H9 (cell line): ENCODE measurements around the gene RUSF1. TPM values are rescaled to one million over a fixed set of nuclear protein-coding genes. Genes with fewer than 3 reads are reported as not detected.
A peak's percentile ranks its signal among the peaks of the same experiment; 100 is the strongest.

Experiments
- DNase-seq: peaks from one replicate; pipeline ENCODE4 v3.0.0-alpha.2; 2017
- H2AFZ ChIP-seq: one replicate; pipeline ENCODE4 v1.6.1; 2013; ENCODE audit warnings: mild to moderate bottlenecking, low read length, control low read depth, moderate library complexity
- H2AK5ac ChIP-seq: 2 replicates; pipeline ENCODE4 v1.6.1; 2013; ENCODE audit warnings: low read length, control low read depth, mixed read lengths; ENCODE audit not compliant: insufficient read length
- H2BK120ac ChIP-seq: one replicate; pipeline ENCODE4 v1.6.1; 2013; ENCODE audit warnings: low read depth, mild to moderate bottlenecking, low read length, control low read depth, inconsistent platforms; ENCODE audit not compliant: poor library complexity, severe bottlenecking
- H2BK12ac ChIP-seq: 2 replicates; pipeline ENCODE4 v1.6.1; 2013; ENCODE audit warnings: low read length, control low read depth, mixed read lengths, low read depth; ENCODE audit not compliant: insufficient read length
- H2BK15ac ChIP-seq: 2 replicates; pipeline ENCODE4 v1.6.1; 2013; ENCODE audit warnings: low read depth, low read length, control low read depth
- H2BK20ac ChIP-seq: one replicate; pipeline ENCODE4 v1.6.1; 2013; ENCODE audit warnings: low read depth, mild to moderate bottlenecking, low read length, control low read depth, inconsistent platforms; ENCODE audit not compliant: poor library complexity, severe bottlenecking
- H2BK5ac ChIP-seq: 2 replicates; pipeline ENCODE4 v1.6.1; 2013; ENCODE audit warnings: low read length, control low read depth, mixed read lengths; ENCODE audit not compliant: insufficient read length
- H3K14ac ChIP-seq: 2 replicates; pipeline ENCODE4 v1.6.1; 2013; ENCODE audit warnings: low read length, control low read depth; ENCODE audit not compliant: insufficient read depth
- H3K18ac ChIP-seq: 2 replicates; pipeline ENCODE4 v1.6.1; 2013; ENCODE audit warnings: low read depth, mild to moderate bottlenecking, mixed read lengths, low read length, control low read depth; ENCODE audit not compliant: insufficient read length
- H3K23ac ChIP-seq: 2 replicates; pipeline ENCODE4 v1.6.1; 2013; ENCODE audit warnings: low read length, control low read depth, mixed read lengths, low read depth; ENCODE audit not compliant: insufficient read length
- H3K23me2 ChIP-seq: 2 replicates; pipeline ENCODE4 v1.6.1; 2013; ENCODE audit warnings: low read depth, mild to moderate bottlenecking, mixed read lengths, low read length, control low read depth; ENCODE audit not compliant: insufficient read length, poor library complexity, severe bottlenecking
- H3K27ac ChIP-seq: 2 replicates; pipeline ENCODE4 v1.5.1; 2013; ENCODE audit warnings: low read length, control low read depth, mixed read lengths, low read depth; ENCODE audit not compliant: insufficient read length
- H3K27me3 ChIP-seq: 2 replicates; pipeline ENCODE4 v1.6.1; 2013; ENCODE audit warnings: low read length, control low read depth, inconsistent platforms; ENCODE audit not compliant: insufficient read depth
- H3K4ac ChIP-seq: 2 replicates; pipeline ENCODE4 v1.6.1; 2013; ENCODE audit warnings: low read depth, mild to moderate bottlenecking, control low read depth, inconsistent platforms, low read length, moderate library complexity
- H3K4me1 ChIP-seq: 2 replicates; pipeline ENCODE4 v1.6.1; 2013; ENCODE audit warnings: low read length, control low read depth, inconsistent platforms; ENCODE audit not compliant: insufficient read depth
- H3K4me2 ChIP-seq: 2 replicates; pipeline ENCODE4 v1.6.1; 2013; ENCODE audit warnings: low read length, control low read depth, mixed read lengths; ENCODE audit not compliant: insufficient read length, insufficient read depth
- H3K56ac ChIP-seq: 2 replicates; pipeline ENCODE4 v1.6.1; 2013; ENCODE audit warnings: low read depth, mild to moderate bottlenecking, mixed read lengths, low read length, control low read depth; ENCODE audit not compliant: insufficient read length
- H3K79me1 ChIP-seq: 2 replicates; pipeline ENCODE4 v1.6.1; 2013; ENCODE audit warnings: low read depth, mild to moderate bottlenecking, moderate library complexity, low read length, control low read depth, inconsistent platforms; ENCODE audit not compliant: insufficient read depth, poor library complexity, severe bottlenecking
- H3K79me2 ChIP-seq: 2 replicates; pipeline ENCODE4 v1.6.1; 2013; ENCODE audit warnings: low read length, control low read depth, inconsistent platforms; ENCODE audit not compliant: insufficient read depth
- H3K9ac ChIP-seq: 2 replicates; pipeline ENCODE4 v1.6.1; 2013; ENCODE audit warnings: low read length, control low read depth, mixed read lengths; ENCODE audit not compliant: insufficient read length; ENCODE audit errors: extremely low read depth
- H3K9me3 ChIP-seq: one replicate; pipeline ENCODE4 v1.6.1; 2013; ENCODE audit warnings: low read depth, low read length, inconsistent platforms; ENCODE audit not compliant: control insufficient read depth
- H3T11ph ChIP-seq: one replicate; pipeline ENCODE4 v1.6.1; 2013; ENCODE audit warnings: mild to moderate bottlenecking, low read length, control low read depth, inconsistent platforms
- H4K20me1 ChIP-seq: one replicate; pipeline ENCODE4 v1.6.1; 2013; ENCODE audit not compliant: control insufficient read depth, insufficient read length, insufficient read depth
- H4K5ac ChIP-seq: 2 replicates; pipeline ENCODE4 v1.6.1; 2013; ENCODE audit warnings: low read depth, mild to moderate bottlenecking, mixed read lengths, low read length, control low read depth; ENCODE audit not compliant: insufficient read length
- H4K8ac ChIP-seq: replicated peaks from 2 replicates; pipeline ENCODE4 v1.6.1; 2013; ENCODE audit warnings: low read length, control low read depth, mixed read lengths, low read depth; ENCODE audit not compliant: insufficient read length
- H4K91ac ChIP-seq: 2 replicates; pipeline ENCODE4 v1.6.1; 2013; ENCODE audit warnings: low read depth, mild to moderate bottlenecking, moderate library complexity, mixed read lengths, low read length, control low read depth; ENCODE audit not compliant: insufficient read length
- H3K27ac Mint-ChIP-seq, 3 experiments: 2 replicates in 2 of 3; 3 replicates in 1 of 3; pipeline ENCODE4 v1.8.0; 2020 to 2021; ENCODE audit warnings: mixed read lengths in 3 of 3, mild to moderate bottlenecking in 1 of 3, moderate library complexity in 1 of 3
- H3K27me3 Mint-ChIP-seq: 2 replicates; pipeline ENCODE4 v1.8.0; 2021; ENCODE audit warnings: low read depth, mild to moderate bottlenecking, moderate library complexity, mixed read lengths
- H3K36me3 Mint-ChIP-seq, 3 experiments: 2 replicates in 2 of 3; 3 replicates in 1 of 3; pipeline ENCODE4 v1.8.0; 2020 to 2021; ENCODE audit warnings: low read depth in 3 of 3, mixed read lengths in 3 of 3; ENCODE audit not compliant: insufficient read depth in 1 of 3
- H3K4me1 Mint-ChIP-seq, 2 experiments: 2 replicates each; pipeline ENCODE4 v1.8.0; 2020; ENCODE audit warnings: mixed read lengths in 2 of 2
- H3K4me3 Mint-ChIP-seq, 2 experiments: 2 replicates in 1 of 2; 3 replicates in 1 of 2; pipeline ENCODE4 v1.8.0; 2020 to 2021; ENCODE audit warnings: mild to moderate bottlenecking in 2 of 2, mixed read lengths in 2 of 2, moderate library complexity in 1 of 2
- H3K9me3 Mint-ChIP-seq, 2 experiments: 2 replicates in 1 of 2; 3 replicates in 1 of 2; pipeline ENCODE4 v1.8.0; 2020; ENCODE audit warnings: mild to moderate bottlenecking in 2 of 2, mixed read lengths in 2 of 2, moderate library complexity in 1 of 2
- WGBS: extraction: QIAGEN DNeasy Blood & Tissue Kit; methylation state at CpG from one replicate; pipeline ENCODE4 v1.1.7; 2013; ENCODE audit warnings: missing lambda C conversion rate, low lambda C conversion rate, mixed read lengths; ENCODE audit not compliant: insufficient read length; ENCODE audit errors: extremely low coverage; 5-methylcytosine and 5-hydroxymethylcytosine counted together
- total RNA-seq: library from RNA; stranded (reverse); gene quantifications from 2 replicates; pipeline ENCODE4 v1.2.1, GENCODE V29; 2021
- TF ChIP-seq, protein P1 (sequence below): fragments of 200-600 bp; sonication (generic); conservative IDR thresholded peaks from 3 replicates; pipeline ENCODE4 v1.8.0; 2021; ENCODE audit warnings: antibody characterized with exemption, mild to moderate bottlenecking

Gene RUSF1
- total RNA-seq, 1 experiment from 2014 or later = 33.4 TPM

DNA sequence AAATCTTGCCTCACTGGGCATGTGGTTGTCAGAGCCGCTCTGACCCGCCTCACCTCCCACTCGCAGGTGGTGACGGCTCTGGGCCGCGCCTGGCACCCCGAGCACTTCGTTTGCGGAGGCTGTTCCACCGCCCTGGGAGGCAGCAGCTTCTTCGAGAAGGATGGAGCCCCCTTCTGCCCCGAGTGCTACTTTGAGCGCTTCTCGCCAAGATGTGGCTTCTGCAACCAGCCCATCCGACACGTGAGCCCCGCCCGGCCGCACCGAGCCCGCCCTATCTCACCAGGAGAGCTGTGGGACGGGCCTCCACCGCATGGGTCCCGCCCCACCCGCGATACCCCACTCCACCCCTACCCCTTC is 32.3 kb downstream of the RUSF1 start:
- Histone ChIP-seq H4K91ac (no peak overlapping the region), H4K20me1 (no peaks in the 10 kb centered on the region), H2BK5ac (no peak overlapping the region), H3K23ac (no peak overlapping the region), H3K27ac (no peak overlapping the region), H3K56ac (no peak overlapping the region), H3K27me3 (peaks cover 1% of the 10 kb centered on the region; the same call in 1 of the 2 replicates), H3K23me2 (peaks cover 22% of the 10 kb centered on the region), H2AFZ (no peak overlapping the region), H2BK12ac (no peak overlapping the region), H3T11ph (no peak overlapping the region), H3K14ac (no peak overlapping the region), H2BK120ac (no peak overlapping the region), H3K18ac (no peak overlapping the region), H3K4me1 (peaks cover 3% of the 10 kb centered on the region; the same call in 1 of the 2 replicates), H4K8ac (no peak overlapping the region), H2BK20ac (no peak overlapping the region), H3K79me1 (no peaks in the 10 kb centered on the region), H3K4ac (no peak overlapping the region), H3K4me2 (peak overlapping the region; percentile 90), H2AK5ac (no peak overlapping the region), H4K5ac (no peak overlapping the region), H3K9me3 (no peaks in the 10 kb centered on the region), H3K79me2 (no peaks in the 10 kb centered on the region), H2BK15ac (no peak overlapping the region), H3K9ac (no peak overlapping the region)
- peaks cover 0 to 14% (median 1%) of the 10 kb centered on the region in 3 experiments; a peak in 3 of 7 replicates for H3K36me3 Mint-ChIP-seq
- H3K27ac Mint-ChIP-seq = no peak overlapping the region
- no CpG with 5 or more reads among the region's 26 CpGs for WGBS
- H3K27me3 Mint-ChIP-seq = peaks cover 68% of the 10 kb centered on the region
- TF ChIP-seq, protein P1, sequence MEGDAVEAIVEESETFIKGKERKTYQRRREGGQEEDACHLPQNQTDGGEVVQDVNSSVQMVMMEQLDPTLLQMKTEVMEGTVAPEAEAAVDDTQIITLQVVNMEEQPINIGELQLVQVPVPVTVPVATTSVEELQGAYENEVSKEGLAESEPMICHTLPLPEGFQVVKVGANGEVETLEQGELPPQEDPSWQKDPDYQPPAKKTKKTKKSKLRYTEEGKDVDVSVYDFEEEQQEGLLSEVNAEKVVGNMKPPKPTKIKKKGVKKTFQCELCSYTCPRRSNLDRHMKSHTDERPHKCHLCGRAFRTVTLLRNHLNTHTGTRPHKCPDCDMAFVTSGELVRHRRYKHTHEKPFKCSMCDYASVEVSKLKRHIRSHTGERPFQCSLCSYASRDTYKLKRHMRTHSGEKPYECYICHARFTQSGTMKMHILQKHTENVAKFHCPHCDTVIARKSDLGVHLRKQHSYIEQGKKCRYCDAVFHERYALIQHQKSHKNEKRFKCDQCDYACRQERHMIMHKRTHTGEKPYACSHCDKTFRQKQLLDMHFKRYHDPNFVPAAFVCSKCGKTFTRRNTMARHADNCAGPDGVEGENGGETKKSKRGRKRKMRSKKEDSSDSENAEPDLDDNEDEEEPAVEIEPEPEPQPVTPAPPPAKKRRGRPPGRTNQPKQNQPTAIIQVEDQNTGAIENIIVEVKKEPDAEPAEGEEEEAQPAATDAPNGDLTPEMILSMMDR = no peak
- H3K4me3 Mint-ChIP-seq = peak overlapping the region; percentile 73 to 85
- peak; percentile 43 for DNase-seq
- peaks cover 21 to 26% of the 10 kb centered on the region in 2 experiments for H3K4me1 Mint-ChIP-seq
- H3K9me3 Mint-ChIP-seq = no peaks in the 10 kb centered on the region; a peak in 1 of 5 replicates
